WTC11 (cell line): ENCODE results near the gene TFCP2. TPM values are rescaled to one million over a fixed set of nuclear protein-coding genes. Genes with fewer than 3 reads are reported as not detected.

Source experiments
- ATAC-seq: fragments of 200-7000 bp; cut with Tn5 transposase; 2 replicates; pipeline ENCODE4 v1.10.0; 2021; ENCODE audit warnings: mild to moderate bottlenecking, moderate library complexity
- CTCF ChIA-PET: fragments of 300-600 bp; sonication (Branson Sonifier 250); formaldehyde crosslinking; loops from one replicate; lab custom pipeline; 2021; ENCODE audit warnings: antibody characterized with exemption; lab: Charles Lee
- POLR2A ChIA-PET: fragments of 350-600 bp; sonication (Branson Sonifier 250); formaldehyde crosslinking; loops from one replicate; lab custom pipeline; 2021; ENCODE audit warnings: antibody characterized with exemption; lab: Charles Lee
- DNase-seq: peaks from one replicate; pipeline ENCODE4 v3.0.0; 2021; ENCODE audit warnings: low spot score
- H3K27ac Mint-ChIP-seq: 2 replicates; pipeline ENCODE4 v1.8.0; 2021; ENCODE audit warnings: mixed read lengths
- H3K27me3 Mint-ChIP-seq: 2 replicates; pipeline ENCODE4 v1.8.0; 2021; ENCODE audit warnings: low read depth, mild to moderate bottlenecking, moderate library complexity, mixed read lengths
- H3K36me3 Mint-ChIP-seq: 2 replicates; pipeline ENCODE4 v1.8.0; 2021; ENCODE audit warnings: mixed read lengths
- H3K4me1 Mint-ChIP-seq: 2 replicates; pipeline ENCODE4 v1.8.0; 2022; ENCODE audit warnings: mixed read lengths
- H3K4me3 Mint-ChIP-seq: 2 replicates; pipeline ENCODE4 v1.8.0; 2021; ENCODE audit warnings: mild to moderate bottlenecking, moderate library complexity, mixed read lengths
- H3K9me3 Mint-ChIP-seq: 2 replicates; pipeline ENCODE4 v1.8.0; 2021; ENCODE audit warnings: mixed read lengths
- ATF6 ChIP-seq: sonication (generic); formaldehyde crosslinking; IDR thresholded peaks from 2 replicates; pipeline ENCODE4 v1.8.1; 2023; ENCODE audit warnings: mild to moderate bottlenecking, missing genetic modification reagents
- CBFB ChIP-seq: sonication (generic); formaldehyde crosslinking; IDR thresholded peaks from 2 replicates; pipeline ENCODE4 v1.8.1; 2022; ENCODE audit warnings: mild to moderate bottlenecking, low read depth, missing genetic modification reagents
- ELF4 ChIP-seq: sonication (generic); formaldehyde crosslinking; IDR thresholded peaks from 2 replicates; pipeline ENCODE4 v1.8.1; 2022; ENCODE audit warnings: low read depth, mild to moderate bottlenecking, moderate library complexity, missing genetic modification reagents
- FOXK1 ChIP-seq: sonication (generic); formaldehyde crosslinking; IDR thresholded peaks from 2 replicates; pipeline ENCODE4 v1.8.0; 2022; ENCODE audit warnings: mild to moderate bottlenecking, moderate library complexity, missing genetic modification reagents
- GABPB1 ChIP-seq: sonication (generic); formaldehyde crosslinking; IDR thresholded peaks from 2 replicates; pipeline ENCODE4 v1.8.1; 2023; ENCODE audit warnings: mild to moderate bottlenecking, missing genetic modification reagents
- HMGA2 ChIP-seq: fragments of 250-450 bp; sonication (Bioruptor Pico); IDR thresholded peaks from 2 replicates; pipeline ENCODE4 v1.4.0; 2021; ENCODE audit warnings: mild to moderate bottlenecking, moderate library complexity
- HMGXB4 ChIP-seq: sonication (generic); formaldehyde crosslinking; IDR thresholded peaks from 2 replicates; pipeline ENCODE4 v1.8.1; 2023; ENCODE audit warnings: mild to moderate bottlenecking, moderate library complexity, missing genetic modification reagents
- MLX ChIP-seq: sonication (generic); formaldehyde crosslinking; IDR thresholded peaks from 2 replicates; pipeline ENCODE4 v1.8.1; 2023; ENCODE audit warnings: mild to moderate bottlenecking, missing genetic modification reagents, moderate library complexity
- OVOL2 ChIP-seq: fragments of 250-450 bp; sonication (Bioruptor Pico); IDR thresholded peaks from 2 replicates; pipeline ENCODE4 v1.9.0; 2021; ENCODE audit warnings: mild to moderate bottlenecking, borderline replicate concordance
- PRDM15 ChIP-seq: sonication (generic); formaldehyde crosslinking; IDR thresholded peaks from 2 replicates; pipeline ENCODE4 v1.8.0; 2022; ENCODE audit warnings: missing genetic modification reagents
- SMAD3 ChIP-seq: sonication (generic); formaldehyde crosslinking; IDR thresholded peaks from 2 replicates; pipeline ENCODE4 v1.8.0; 2022; ENCODE audit warnings: missing genetic modification reagents, mild to moderate bottlenecking, borderline replicate concordance
- SP1 ChIP-seq: sonication (generic); formaldehyde crosslinking; conservative IDR thresholded peaks from 2 replicates; pipeline ENCODE4 v1.8.1; 2022; ENCODE audit warnings: missing genetic modification reagents
- TEAD4 ChIP-seq: sonication (generic); formaldehyde crosslinking; IDR thresholded peaks from 2 replicates; pipeline ENCODE4 v1.8.0; 2022; ENCODE audit warnings: mild to moderate bottlenecking, missing genetic modification reagents
- USF2 ChIP-seq: sonication (generic); formaldehyde crosslinking; IDR thresholded peaks from 2 replicates; pipeline ENCODE4 v1.8.1; 2023; ENCODE audit warnings: mild to moderate bottlenecking, missing genetic modification reagents, moderate library complexity
- ZNF219 ChIP-seq: sonication (generic); formaldehyde crosslinking; IDR thresholded peaks from 2 replicates; pipeline ENCODE4 v1.8.0; 2023; ENCODE audit warnings: missing genetic modification reagents, mild to moderate bottlenecking, borderline replicate concordance
- ZNF263 ChIP-seq: sonication (generic); formaldehyde crosslinking; IDR thresholded peaks from 2 replicates; pipeline ENCODE4 v1.8.1; 2022; ENCODE audit warnings: low read depth, mild to moderate bottlenecking, moderate library complexity, missing genetic modification reagents
- total RNA-seq: library from RNA; stranded (reverse); gene quantifications from 3 replicates; pipeline ENCODE4 v1.2.3, GENCODE V29; 2021

Gene TFCP2
- total RNA-seq, 1 experiment from 2014 or later = 35.4 TPM

GRCh38 chr12:51071663-51072062, 101.3 kb downstream of the TFCP2 start:
- no peaks in the 10 kb centered on the region for H3K27me3 Mint-ChIP-seq
- H3K9me3 Mint-ChIP-seq = no peaks in the 10 kb centered on the region
- ChIA-PET CTCF (no interaction called here), POLR2A (no interaction called here)
- no peak overlapping the region for H3K27ac Mint-ChIP-seq
- no peak overlapping the region for H3K4me3 Mint-ChIP-seq
- ATAC-seq (no peak), DNase-seq (no peak)
- H3K36me3 Mint-ChIP-seq = peaks cover 52% of the 10 kb centered on the region
- TF ChIP-seq OVOL2 (CRISPR knock-in tag) (no peak), TEAD4 (CRISPR knock-in tag) (no peak), ZNF219 (CRISPR knock-in tag) (no peak), PRDM15 (no peak), FOXK1 (CRISPR knock-in tag) (no peak), USF2 (CRISPR knock-in tag) (no peak), ZNF263 (no peak), CBFB (CRISPR knock-in tag) (no peak), SP1 (no peak), ATF6 (CRISPR knock-in tag) (no peak), MLX (CRISPR knock-in tag) (no peak), HMGXB4 (CRISPR knock-in tag) (no peak), SMAD3 (CRISPR knock-in tag) (no peak)
- no peaks in the 10 kb centered on the region for H3K4me1 Mint-ChIP-seq

- Mint-ChIP-seq H3K27ac (peak overlapping the region; percentile 10; the same call in 1 of the 2 replicates), H3K4me1 (no peaks in the 10 kb centered on the region), H3K4me3 (no peak overlapping the region), H3K36me3 (peaks cover 64% of the 10 kb centered on the region), H3K9me3 (no peaks in the 10 kb centered on the region), H3K27me3 (no peaks in the 10 kb centered on the region)
- ChIA-PET POLR2A (no interaction called here), CTCF (no interaction called here)
- DNase-seq = no peak
- ATAC-seq = no peak
- peak; percentile 96 for TF ChIP-seq GABPB1
- TF ChIP-seq HMGA2 (CRISPR knock-in tag) = no peak
- TF ChIP-seq ELF4 (CRISPR knock-in tag) = no peak
Measured at GRCh38 chr12:51070004-51070403, 102.9 kb downstream of the TFCP2 start.
